GM21786 (cell line): ENCODE measurements around the gene SCAMP2.
"Not testable (repeated sequence)": the region's sequence is repeated elsewhere in the genome, so short reads cannot be mapped to it uniquely, and the experiment has no call there.

Source experiments
- ATAC-seq: cut with Tn5 transposase; IDR thresholded peaks from one replicate; pipeline ENCODE4 v1.9.1; 2021; ENCODE audit not compliant: unreplicated experiment

Gene SCAMP2

GRCh38 chr15:74873036-74873755 lies at the start of gene SCAMP2:
TSS of gene SCAMP2 (minus strand) at chr15:74873365. CDS start at chr15:74873255, 110 bp downstream.
- ATAC-seq = peak; percentile 68

GRCh38 chr15:74920456-74920855 lies 47.3 kb upstream of the SCAMP2 start:
- ATAC-seq = no peak

- no peak for ATAC-seq
These were observed 44.5 kb upstream of the SCAMP2 start for GRCh38 chr15:74917676-74918075.

GRCh38 chr15:74913799-74914198 lies 40.6 kb upstream of the SCAMP2 start:
- ATAC-seq = not testable (repeated sequence)

GRCh38 chr15:74913041-74913440 lies 39.9 kb upstream of the SCAMP2 start:
- no peak for ATAC-seq

- no peak for ATAC-seq
These were observed 35.5 kb upstream of the SCAMP2 start for GRCh38 chr15:74908635-74909034.

- no peak for ATAC-seq
These were observed 34.2 kb upstream of the SCAMP2 start for GRCh38 chr15:74907163-74907870.

- ATAC-seq = peak; percentile 86
These were observed 33.4 kb upstream of the SCAMP2 start, which contains the start of gene FAM219B for GRCh38 chr15:74906450-74907162. TSS of gene FAM219B (minus strand) at chr15:74906851. CDS start at chr15:74906800, 51 bp downstream.

- ATAC-seq = peak; percentile 19
These were observed 32.9 kb upstream of the SCAMP2 start for GRCh38 chr15:74906067-74906449.

GRCh38 chr15:74904190-74904805 lies 31.1 kb upstream of the SCAMP2 start:
- no peak for ATAC-seq

GRCh38 chr15:74903676-74904075 lies 30.5 kb upstream of the SCAMP2 start:
- ATAC-seq = no peak

- ATAC-seq = no peak
These were observed 29.3 kb upstream of the SCAMP2 start for GRCh38 chr15:74902295-74903075.

GRCh38 chr15:74901612-74902063 lies 28.5 kb upstream of the SCAMP2 start:
- no peak for ATAC-seq

GRCh38 chr15:74897300-74897701 lies 24.1 kb upstream of the SCAMP2 start:
- ATAC-seq = no peak

GRCh38 chr15:74896316-74896715 lies 23.2 kb upstream of the SCAMP2 start:
- no peak for ATAC-seq

- no peak for ATAC-seq
These were observed 22.7 kb upstream of the SCAMP2 start for GRCh38 chr15:74895830-74896229.

- not testable (repeated sequence) for ATAC-seq
These were observed 21.2 kb upstream of the SCAMP2 start for GRCh38 chr15:74894383-74894782.

GRCh38 chr15:74893627-74894026 lies 20.5 kb upstream of the SCAMP2 start:
- ATAC-seq = no peak

- ATAC-seq = no peak
These were observed 19.8 kb upstream of the SCAMP2 start for GRCh38 chr15:74892931-74893330.

GRCh38 chr15:74892313-74892712 lies 19.1 kb upstream of the SCAMP2 start:
- ATAC-seq = no peak
